HEK293T (cell line): ENCODE measurements around the gene TRNP1.
"Not testable (repeated sequence)": the region's sequence is repeated elsewhere in the genome, so short reads cannot be mapped to it uniquely, and the experiment has no call there.

Experiments
- CTCF ChIA-PET: fragments of 350-600 bp; formaldehyde crosslinking; extraction: SDS; loops from one replicate; lab custom pipeline; 2021; ENCODE audit warnings: antibody characterized with exemption, inconsistent platforms; lab: Yijun Ruan, JAX
- POLR2A ChIA-PET: fragments of 350-600 bp; formaldehyde crosslinking; extraction: SDS; loops from one replicate; lab custom pipeline; 2020; ENCODE audit warnings: antibody characterized with exemption, inconsistent platforms; lab: Yijun Ruan, JAX
- DNase-seq: peaks from one replicate; pipeline ENCODE4 v3.0.0; 2012; ENCODE audit warnings: mixed read lengths; ENCODE audit errors: extremely low spot score
- ARNT ChIP-seq: fragments of 450-650 bp; IDR thresholded peaks from 2 replicates; pipeline ENCODE4 v1.6.1; 2017; ENCODE audit warnings: mild to moderate bottlenecking
- BHLHE40 ChIP-seq: fragments of 450-650 bp; IDR thresholded peaks from 2 replicates; pipeline ENCODE4 v1.6.1; 2016; ENCODE audit warnings: mild to moderate bottlenecking, moderate library complexity, borderline replicate concordance
- CTBP1 ChIP-seq: fragments of 450-650 bp; IDR thresholded peaks from 2 replicates; pipeline ENCODE4 v1.6.1; 2016; ENCODE audit warnings: borderline replicate concordance
- ELF4 ChIP-seq: fragments of 450-650 bp; IDR thresholded peaks from 2 replicates; pipeline ENCODE4 v1.6.1; 2017; ENCODE audit warnings: antibody characterized with exemption
- FOXA1 ChIP-seq: fragments of 450-650 bp; IDR thresholded peaks from 2 replicates; pipeline ENCODE4 v1.6.1; 2016; ENCODE audit warnings: mild to moderate bottlenecking
- FOXK2 ChIP-seq: fragments of 450-650 bp; IDR thresholded peaks from 2 replicates; pipeline ENCODE4 v1.6.1; 2016; ENCODE audit warnings: mild to moderate bottlenecking
- FOXM1 ChIP-seq: fragments of 450-650 bp; IDR thresholded peaks from 2 replicates; pipeline ENCODE4 v1.6.1; 2017; ENCODE audit warnings: mild to moderate bottlenecking, borderline replicate concordance
- HDGF ChIP-seq: fragments of 450-650 bp; IDR thresholded peaks from 2 replicates; pipeline ENCODE4 v1.6.1; 2017; ENCODE audit warnings: antibody characterized with exemption, borderline replicate concordance
- L3MBTL2 ChIP-seq: fragments of 450-650 bp; conservative IDR thresholded peaks from 2 replicates; pipeline ENCODE4 v1.6.1; 2016; ENCODE audit warnings: mild to moderate bottlenecking
- LEF1 ChIP-seq: fragments of 450-650 bp; IDR thresholded peaks from 2 replicates; pipeline ENCODE4 v1.6.1; 2017; ENCODE audit warnings: mild to moderate bottlenecking, borderline replicate concordance
- NFRKB ChIP-seq: fragments of 450-650 bp; IDR thresholded peaks from 2 replicates; pipeline ENCODE4 v1.6.1; 2016; ENCODE audit warnings: mild to moderate bottlenecking, moderate library complexity
- SP1 ChIP-seq: fragments of 450-650 bp; IDR thresholded peaks from 2 replicates; pipeline ENCODE4 v1.6.1; 2017
- SUZ12 ChIP-seq: fragments of 450-650 bp; IDR thresholded peaks from 2 replicates; pipeline ENCODE4 v1.6.1; 2016; ENCODE audit warnings: mild to moderate bottlenecking
- TARDBP ChIP-seq: fragments of 450-650 bp; IDR thresholded peaks from 2 replicates; pipeline ENCODE4 v1.6.1; 2016
- ZNF384 ChIP-seq: fragments of 450-650 bp; IDR thresholded peaks from 2 replicates; pipeline ENCODE4 v1.6.1; 2016
- TF ChIP-seq, protein P1 (sequence below): fragments of 450-650 bp; IDR thresholded peaks from 2 replicates; pipeline ENCODE4 v1.6.1; 2016

TRNP1 gene, protein sequence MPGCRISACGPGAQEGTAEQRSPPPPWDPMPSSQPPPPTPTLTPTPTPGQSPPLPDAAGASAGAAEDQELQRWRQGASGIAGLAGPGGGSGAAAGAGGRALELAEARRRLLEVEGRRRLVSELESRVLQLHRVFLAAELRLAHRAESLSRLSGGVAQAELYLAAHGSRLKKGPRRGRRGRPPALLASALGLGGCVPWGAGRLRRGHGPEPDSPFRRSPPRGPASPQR

DNA sequence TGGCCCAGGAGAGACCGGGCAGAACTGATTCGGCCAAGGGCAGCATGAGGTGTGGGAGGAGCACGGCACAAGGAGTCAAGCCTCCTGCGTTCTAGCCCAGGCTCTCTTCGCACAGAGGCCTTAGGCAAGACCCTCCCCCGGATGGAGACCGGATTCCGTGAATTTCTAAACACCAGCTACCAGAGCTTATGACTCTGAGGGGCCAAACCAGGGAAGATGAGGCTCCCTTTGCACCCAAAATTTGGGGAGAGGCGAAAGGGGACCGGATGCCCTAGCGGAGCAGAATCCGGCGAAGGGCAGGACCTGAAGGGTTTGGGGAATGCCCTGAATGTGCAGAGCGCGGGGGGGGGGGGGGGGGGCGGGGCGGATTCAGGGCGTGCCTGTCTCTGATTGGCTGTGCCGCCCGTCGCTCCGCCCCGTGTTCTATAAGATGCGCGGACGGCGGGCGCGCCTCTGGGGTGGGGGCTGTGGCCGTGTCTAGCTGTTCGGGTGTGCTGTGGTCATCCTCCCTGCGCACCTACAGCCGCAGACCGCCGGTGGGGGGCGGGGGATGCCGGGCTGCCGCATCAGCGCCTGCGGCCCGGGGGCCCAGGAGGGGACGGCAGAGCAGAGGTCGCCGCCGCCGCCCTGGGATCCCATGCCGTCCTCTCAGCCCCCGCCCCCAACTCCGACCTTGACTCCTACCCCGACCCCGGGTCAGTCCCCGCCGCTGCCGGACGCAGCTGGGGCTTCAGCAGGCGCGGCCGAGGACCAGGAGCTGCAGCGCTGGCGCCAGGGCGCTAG, at the start of gene TRNP1:
Gene TRNP1 (plus strand): TSS at position 456 of the 783 bp plus-strand sequence. CDS start 95 bp downstream, at position 551.
- DNase-seq, result peak; percentile 90
- POLR2A ChIA-PET, result interaction anchor here (1.1 to 2.0 kb wide), 5 partner anchors 25 to 161 kb away, joined by 3 to 5 read pairs (median 4); no protein-coding TSS in a partner anchor
- CTCF ChIA-PET, result interaction anchor here (1.5 kb wide), 1 partner anchor 51 kb away, joined by 6 read pairs; no protein-coding TSS in a partner anchor
- TF ChIP-seq, protein P1, sequence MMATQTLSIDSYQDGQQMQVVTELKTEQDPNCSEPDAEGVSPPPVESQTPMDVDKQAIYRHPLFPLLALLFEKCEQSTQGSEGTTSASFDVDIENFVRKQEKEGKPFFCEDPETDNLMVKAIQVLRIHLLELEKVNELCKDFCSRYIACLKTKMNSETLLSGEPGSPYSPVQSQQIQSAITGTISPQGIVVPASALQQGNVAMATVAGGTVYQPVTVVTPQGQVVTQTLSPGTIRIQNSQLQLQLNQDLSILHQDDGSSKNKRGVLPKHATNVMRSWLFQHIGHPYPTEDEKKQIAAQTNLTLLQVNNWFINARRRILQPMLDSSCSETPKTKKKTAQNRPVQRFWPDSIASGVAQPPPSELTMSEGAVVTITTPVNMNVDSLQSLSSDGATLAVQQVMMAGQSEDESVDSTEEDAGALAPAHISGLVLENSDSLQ, result peak; percentile 97
- no peak for TF ChIP-seq CTBP1

DNA sequence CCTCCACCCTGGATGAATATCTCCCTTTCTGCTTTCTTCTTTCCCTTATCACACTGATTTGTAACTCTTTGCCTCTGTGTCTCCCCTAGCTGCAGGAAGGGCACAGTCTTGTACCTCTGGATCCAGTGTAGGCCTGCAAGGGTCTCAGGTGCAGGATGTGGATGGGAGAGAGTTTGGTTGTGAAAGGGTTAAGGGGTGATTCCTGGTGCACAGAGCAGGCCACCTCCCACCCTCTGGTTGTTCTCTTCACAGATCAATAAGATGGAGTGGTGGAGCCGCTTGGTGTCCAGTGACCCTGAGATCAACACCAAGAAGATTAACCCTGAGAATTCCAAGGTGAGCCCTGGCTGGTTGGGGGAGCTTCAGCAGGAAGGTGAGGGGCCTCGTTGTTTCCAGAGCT, 48.4 kb upstream of the TRNP1 start:
- CTCF ChIA-PET, result no interaction called here
- TF ChIP-seq LEF1 (no peak), ZNF384 (no peak), FOXA1 (no peak)
- POLR2A ChIA-PET, result no interaction called here

DNA sequence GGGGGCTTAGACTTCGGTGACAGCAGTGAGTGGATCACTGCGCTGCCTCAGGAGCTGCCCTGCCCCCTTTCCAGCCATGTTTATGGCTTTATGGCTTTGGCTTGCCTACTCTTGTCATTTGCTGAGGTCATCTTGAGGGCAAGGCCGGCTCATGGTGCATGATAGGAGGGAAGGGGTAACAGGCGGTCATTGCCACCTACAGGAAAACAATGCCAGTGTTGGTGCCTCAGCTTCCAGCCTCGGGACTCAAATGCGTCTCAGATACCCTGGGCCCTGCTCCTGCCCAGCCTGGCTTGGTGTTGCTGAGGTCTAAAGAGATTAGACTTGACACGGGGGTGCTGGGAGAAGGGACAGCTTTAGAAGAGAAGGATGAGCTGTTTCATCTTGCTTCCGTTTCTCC, 47.8 kb upstream of the TRNP1 start:
- ChIA-PET POLR2A (interaction anchor here (0.9 to 1.2 kb wide), 2 partner anchors 8 to 15 kb away, joined by 3 read pairs; partner anchors contain the start of gene KDF1), CTCF (no interaction called here)
- TF ChIP-seq, protein P1, result no peak
- TF ChIP-seq FOXM1, result no peak
- TF ChIP-seq FOXK2, result no peak
- TF ChIP-seq ELF4, result no peak
- no peak for TF ChIP-seq HDGF
- no peak for TF ChIP-seq LEF1
- TF ChIP-seq NFRKB, result no peak
- no peak for TF ChIP-seq SP1
- TF ChIP-seq TARDBP, result no peak
- no peak for TF ChIP-seq L3MBTL2
- no peak for TF ChIP-seq SUZ12
- no peak for TF ChIP-seq CTBP1
- TF ChIP-seq ARNT, result no peak
- no peak for TF ChIP-seq BHLHE40
- TF ChIP-seq FOXA1, result no peak
- TF ChIP-seq ZNF384, result no peak
- DNase-seq, result no peak

More for the DNA sequence above, 48.4 kb upstream of the TRNP1 start:
- DNase-seq, result no peak

DNA sequence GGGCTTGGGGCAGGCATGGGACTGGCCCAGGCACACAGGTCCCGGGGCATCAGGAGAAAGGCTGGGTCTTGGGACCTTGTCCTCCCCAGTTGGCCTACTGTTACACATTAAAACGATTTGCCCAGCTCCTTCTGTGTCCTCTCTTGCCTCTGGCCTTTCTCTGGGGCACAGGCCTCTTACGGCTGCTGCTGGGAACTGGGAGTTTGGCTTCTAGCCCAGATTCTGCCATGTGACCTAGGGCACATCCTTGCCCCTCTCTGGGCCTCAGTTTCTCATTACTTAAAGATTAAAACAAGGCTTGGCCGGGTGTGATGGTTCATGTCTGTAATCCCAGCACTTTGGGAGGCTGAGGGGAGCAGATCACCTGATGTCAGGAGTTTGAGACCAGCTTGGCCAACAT, 47.2 kb upstream of the TRNP1 start:
- CTCF ChIA-PET, result no interaction called here

DNA sequence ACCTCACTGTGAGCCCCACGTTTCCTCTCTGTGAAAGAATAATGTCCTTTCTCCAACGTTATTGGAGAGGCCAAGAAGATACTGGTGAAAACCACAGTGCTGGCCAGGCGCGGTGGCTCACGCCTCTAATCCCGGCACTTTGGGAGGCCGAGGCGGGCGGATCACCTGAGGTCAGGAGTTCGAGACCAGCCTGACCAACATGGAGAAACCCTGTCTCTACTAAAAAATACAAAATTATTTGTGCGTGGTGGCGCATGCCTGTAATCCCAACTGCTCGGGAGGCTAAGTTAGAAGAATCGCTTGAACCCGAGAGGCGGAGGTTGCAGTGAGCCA, 44.8 kb upstream of the TRNP1 start:
- DNase-seq, POLR2A ChIA-PET, CTCF ChIA-PET: not testable (repeated sequence)

More for the DNA sequence above, 47.2 kb upstream of the TRNP1 start:
- POLR2A ChIA-PET, result interaction anchor here (0.9 to 1.2 kb wide), 2 partner anchors 9 to 14 kb away, joined by 3 read pairs; partner anchors contain the start of gene KDF1
- TF ChIP-seq SP1 (no peak), HDGF (no peak), CTBP1 (no peak), FOXA1 (no peak)
- no peak for DNase-seq

DNA sequence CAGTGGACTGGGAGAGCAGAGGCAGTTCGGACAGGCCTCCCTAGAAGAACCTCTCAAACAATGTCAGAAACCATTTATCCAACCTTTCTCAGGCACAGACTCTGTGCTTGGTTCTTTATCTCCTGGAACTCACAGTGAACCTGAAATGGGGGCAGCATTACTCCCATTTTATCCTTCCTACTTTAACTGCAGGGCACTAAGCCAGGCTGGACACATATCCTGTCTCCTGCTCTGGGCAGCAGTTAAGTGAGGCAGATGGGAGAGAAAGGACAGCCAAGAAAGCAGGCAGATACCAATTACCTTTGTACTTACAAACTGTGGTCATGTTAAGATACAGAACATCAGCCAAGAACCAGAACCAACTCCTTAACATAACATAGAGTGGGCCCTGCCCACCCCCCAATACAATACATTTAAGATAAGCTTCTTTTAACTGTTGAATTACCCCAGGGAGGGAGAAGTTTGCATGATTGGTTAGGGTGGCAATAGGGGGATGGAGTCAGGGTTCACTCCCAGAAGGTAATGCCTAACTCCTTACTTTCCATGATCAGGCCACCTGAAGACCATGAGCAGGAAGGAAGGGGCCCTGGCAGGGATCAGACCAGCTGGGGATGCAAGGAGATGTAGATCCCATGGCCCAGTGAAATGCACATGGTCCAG, 44.1 kb upstream of the TRNP1 start:
- DNase-seq, result no peak
- ChIA-PET POLR2A (no interaction called here), CTCF (no interaction called here)
- TF ChIP-seq HDGF (no peak), L3MBTL2 (no peak), SUZ12 (no peak), BHLHE40 (no peak), LEF1 (no peak), TARDBP (no peak), ZNF384 (no peak), FOXM1 (no peak), ARNT (no peak), SP1 (no peak), FOXK2 (no peak)
- TF ChIP-seq, protein P1, result no peak

DNA sequence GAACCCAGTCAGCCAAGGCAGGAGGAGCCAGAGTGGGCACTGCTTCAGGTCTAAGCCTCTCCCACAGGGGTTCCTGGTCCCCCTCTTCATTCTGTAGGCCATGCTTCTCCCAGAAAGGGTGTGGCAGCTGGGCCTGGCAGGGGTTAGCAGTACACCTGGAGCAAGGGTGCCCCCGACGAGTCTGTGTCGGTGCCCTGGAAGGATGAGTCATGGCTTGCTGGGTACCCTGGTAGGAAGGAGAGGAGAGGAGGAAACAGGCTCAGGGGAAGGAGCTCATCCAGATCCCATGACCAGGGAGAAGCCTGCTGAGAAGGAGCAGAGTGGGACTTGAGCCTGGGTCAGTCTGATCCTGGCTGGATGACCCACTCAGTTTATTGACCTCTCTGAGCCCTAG, 43.6 kb upstream of the TRNP1 start:
- no peak for TF ChIP-seq HDGF
- TF ChIP-seq ZNF384, result no peak
- TF ChIP-seq FOXK2, result no peak
- TF ChIP-seq L3MBTL2, result no peak
- no peak for TF ChIP-seq BHLHE40
- TF ChIP-seq FOXM1, result no peak
- TF ChIP-seq NFRKB, result no peak
- TF ChIP-seq ELF4, result no peak
- TF ChIP-seq FOXA1, result no peak
- TF ChIP-seq ARNT, result no peak
- TF ChIP-seq SUZ12, result no peak
- no peak for TF ChIP-seq CTBP1
- TF ChIP-seq SP1, result no peak
- no peak for DNase-seq
- POLR2A ChIA-PET, result no interaction called here
- CTCF ChIA-PET, result no interaction called here
